IMR-90 (cell line): ENCODE data around the gene COG1.

Source experiments
- CTCF ChIP-seq: conservative IDR thresholded peaks from 2 replicates; pipeline ENCODE4 v1.5.1; 2012; ENCODE audit warnings: mild to moderate bottlenecking, low read depth, low read length, improper control_type of control experiment
- USF2 ChIP-seq: fragments of 150-350 bp; IDR thresholded peaks from 2 replicates; pipeline ENCODE4 v1.6.1; 2017; ENCODE audit warnings: mild to moderate bottlenecking, antibody characterized with exemption, low read length, low read depth

- TF ChIP-seq USF2 (no peak), CTCF (no peak)
Measured at GRCh38 chr17:73158133-73158532, 34.7 kb upstream of the COG1 start.
